ENCODE results near the gene KCNN1. TPM values are rescaled to one million over a fixed set of nuclear protein-coding genes. Genes with fewer than 3 reads are reported as not detected.
"Not testable (repeated sequence)": the region's sequence is repeated elsewhere in the genome, so short reads cannot be mapped to it uniquely, and the experiment has no call there.

KCNN1 gene
- total RNA-seq, 1 donor from 2014 or later = 0.30 TPM

GRCh38 chr19:18027151-18027550 lies 60.2 kb downstream of the KCNN1 start:
- no peak for DNase-seq (ENCODE audit: low read depth)

DNA sequence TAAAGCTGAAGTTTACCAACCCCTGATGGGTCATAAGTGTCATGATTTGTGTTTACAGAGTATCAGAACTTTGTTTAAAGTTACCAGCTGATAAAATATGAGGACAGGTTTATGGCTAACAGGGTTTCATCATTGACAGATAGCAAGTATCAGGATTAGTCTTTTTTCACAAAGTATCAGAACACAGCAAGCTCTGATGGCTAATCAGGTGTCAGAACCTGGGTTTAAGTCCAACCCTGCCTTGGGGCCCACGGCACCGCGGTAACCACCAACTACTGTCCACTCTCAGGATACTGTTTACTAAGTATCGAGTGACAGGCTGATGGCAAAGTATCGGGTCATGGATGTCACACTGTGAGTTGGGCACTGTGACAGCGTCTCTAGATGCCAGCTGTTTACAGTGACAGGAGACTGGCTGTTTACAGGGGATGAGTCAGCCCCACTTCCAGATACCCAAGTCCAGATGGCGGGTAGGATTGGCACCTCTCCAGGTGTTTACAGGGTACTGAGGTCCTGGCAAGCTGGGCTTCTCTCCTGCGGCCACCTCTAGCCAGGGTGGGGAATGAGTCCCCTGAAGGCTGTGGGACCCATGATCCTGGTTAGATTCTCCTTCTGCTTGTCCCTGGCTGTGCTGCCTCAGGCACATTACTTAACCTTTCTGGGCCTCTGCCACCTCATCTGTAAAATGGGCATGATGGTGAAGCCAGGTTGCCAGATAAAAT lies 62.9 kb downstream of the KCNN1 start:
- DNase-seq (ENCODE audit: low read depth) = peak; percentile 51

GRCh38 chr19:18031401-18031800 lies 64.5 kb downstream of the KCNN1 start:
- DNase-seq (ENCODE audit: low read depth) = not testable (repeated sequence)

- DNase-seq (ENCODE audit: low read depth) = not testable (repeated sequence)
These were observed 65.2 kb downstream of the KCNN1 start for GRCh38 chr19:18032102-18032501.

- DNase-seq (ENCODE audit: low read depth) = no peak
These were observed 74.1 kb downstream of the KCNN1 start for GRCh38 chr19:18041054-18041453.

DNA sequence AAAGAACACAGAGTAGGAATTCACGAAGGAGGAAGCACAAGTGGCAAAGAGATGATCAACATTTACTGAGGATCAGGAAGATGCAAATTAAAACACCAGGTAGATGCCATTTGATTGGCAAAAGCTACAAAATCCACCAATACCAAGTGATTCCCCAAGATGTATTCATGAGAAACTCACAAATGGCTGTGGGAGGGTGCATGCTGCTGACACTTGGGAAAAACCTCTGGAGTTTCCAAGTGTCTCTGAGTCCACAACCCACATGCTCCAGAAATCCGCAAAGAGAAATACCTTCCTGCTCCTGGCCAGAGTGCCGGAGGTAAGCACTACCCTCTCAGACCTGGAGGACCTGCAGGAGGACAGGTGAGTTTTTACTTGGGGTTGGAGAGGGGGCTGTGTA lies 76.8 kb downstream of the KCNN1 start:
- DNase-seq (ENCODE audit: low read depth) = no peak

- peak; percentile 87 for DNase-seq (ENCODE audit: low read depth)
These were observed 78.0 kb downstream of the KCNN1 start for GRCh38 chr19:18044825-18045304.

GRCh38 chr19:18045307-18046050 lies 78.6 kb downstream of the KCNN1 start:
- no peak for DNase-seq (ENCODE audit: low read depth)

- DNase-seq (ENCODE audit: low read depth) = peak; percentile 75
These were observed 79.3 kb downstream of the KCNN1 start for GRCh38 chr19:18046059-18046718.

DNA sequence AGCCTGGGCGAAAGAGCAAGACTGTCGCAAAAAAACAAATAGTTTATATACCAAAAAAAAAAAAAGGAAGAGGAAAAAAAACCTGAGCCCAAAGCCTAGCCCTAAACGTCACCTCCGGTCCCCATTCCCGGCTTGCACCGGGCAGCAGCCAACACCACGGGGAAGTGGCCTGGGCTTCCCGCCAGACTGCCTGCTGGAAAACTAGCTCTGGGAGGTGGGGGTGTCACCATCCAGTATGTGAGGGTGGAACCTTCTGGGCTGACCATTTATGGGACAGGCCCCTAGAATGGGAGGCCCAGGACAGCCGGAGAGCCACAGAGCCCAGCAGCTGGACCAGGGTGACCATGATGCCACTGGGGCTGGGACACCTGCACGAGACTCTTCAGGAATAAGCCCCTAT lies 82.5 kb downstream of the KCNN1 start:
- no peak for DNase-seq (ENCODE audit: low read depth)

Other genes with a start within 250 kb of the KCNN1 start
- 18.1 and 43.3 TPM in 2 replicates for gene MAP1S, start 247.6 kb upstream of the KCNN1 start, total RNA-seq
- gene FCHO1, start 215.6 kb upstream of the KCNN1 start, total RNA-seq = 0.80 and 3.3 TPM in 2 replicates
- 0.80 and 6.8 TPM in 2 replicates for gene B3GNT3, start 172.0 kb upstream of the KCNN1 start, total RNA-seq
- not detected in 2 replicates for gene INSL3, start 145.6 kb upstream of the KCNN1 start, total RNA-seq
- 2.3 and 3.7 TPM in 2 replicates for gene JAK3, start 119.1 kb upstream of the KCNN1 start, total RNA-seq
- 517 and 1,457 TPM in 2 replicates for gene RPL18A, start 107.2 kb upstream of the KCNN1 start, total RNA-seq
- gene SLC5A5, start 95.2 kb upstream of the KCNN1 start, total RNA-seq = not detected in 2 replicates
- 25.0 and 55.6 TPM in 2 replicates for gene CCDC124, start 34.1 kb upstream of the KCNN1 start, total RNA-seq
- gene ARRDC2, start 41.1 kb downstream of the KCNN1 start, total RNA-seq = 14.9 and 18.6 TPM in 2 replicates
- not detected in 2 replicates for gene IL12RB1, start 119.8 kb downstream of the KCNN1 start, total RNA-seq
- 0.35 and 5.7 TPM in 2 replicates for gene MAST3, start 130.7 kb downstream of the KCNN1 start, total RNA-seq
- gene PIK3R2, start 186.1 kb downstream of the KCNN1 start, total RNA-seq = 15.8 and 56.9 TPM in 2 replicates
- 20.8 and 25.1 TPM in 2 replicates for gene IFI30, start 206.7 kb downstream of the KCNN1 start, total RNA-seq
- gene MPV17L2, start 226.1 kb downstream of the KCNN1 start, total RNA-seq = 12.3 and 57.1 TPM in 2 replicates
- gene RAB3A, start 236.9 kb downstream of the KCNN1 start, total RNA-seq = 0.35 and 0.80 TPM in 2 replicates